ENCODE data around the gene GANC.

Gene GANC

DNA sequence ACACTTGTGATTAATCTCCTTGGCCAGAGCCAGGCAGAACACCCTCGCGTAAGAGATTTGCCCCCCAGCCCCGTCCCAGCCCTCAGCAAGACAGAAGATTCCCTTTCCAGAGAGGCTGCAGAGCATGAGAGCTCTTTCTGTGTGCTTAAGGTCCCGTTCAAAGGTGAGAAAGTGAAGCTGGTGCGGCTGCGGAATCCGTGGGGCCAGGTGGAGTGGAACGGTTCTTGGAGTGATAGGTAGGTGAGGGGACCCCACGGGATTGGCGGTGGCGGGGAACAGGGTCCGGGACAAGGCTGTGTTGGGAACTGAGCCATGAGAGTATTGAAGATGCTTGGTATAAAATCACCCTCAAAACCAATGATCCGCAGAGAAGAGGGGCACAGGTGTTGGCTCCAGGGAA lies 121.1 kb downstream of the GANC start:
- DNase-seq (ENCODE audit: low read depth in 2 of 2): no peak
- TF ChIP-seq, protein P1, sequence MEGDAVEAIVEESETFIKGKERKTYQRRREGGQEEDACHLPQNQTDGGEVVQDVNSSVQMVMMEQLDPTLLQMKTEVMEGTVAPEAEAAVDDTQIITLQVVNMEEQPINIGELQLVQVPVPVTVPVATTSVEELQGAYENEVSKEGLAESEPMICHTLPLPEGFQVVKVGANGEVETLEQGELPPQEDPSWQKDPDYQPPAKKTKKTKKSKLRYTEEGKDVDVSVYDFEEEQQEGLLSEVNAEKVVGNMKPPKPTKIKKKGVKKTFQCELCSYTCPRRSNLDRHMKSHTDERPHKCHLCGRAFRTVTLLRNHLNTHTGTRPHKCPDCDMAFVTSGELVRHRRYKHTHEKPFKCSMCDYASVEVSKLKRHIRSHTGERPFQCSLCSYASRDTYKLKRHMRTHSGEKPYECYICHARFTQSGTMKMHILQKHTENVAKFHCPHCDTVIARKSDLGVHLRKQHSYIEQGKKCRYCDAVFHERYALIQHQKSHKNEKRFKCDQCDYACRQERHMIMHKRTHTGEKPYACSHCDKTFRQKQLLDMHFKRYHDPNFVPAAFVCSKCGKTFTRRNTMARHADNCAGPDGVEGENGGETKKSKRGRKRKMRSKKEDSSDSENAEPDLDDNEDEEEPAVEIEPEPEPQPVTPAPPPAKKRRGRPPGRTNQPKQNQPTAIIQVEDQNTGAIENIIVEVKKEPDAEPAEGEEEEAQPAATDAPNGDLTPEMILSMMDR (IDR thresholded peaks at IDR 0.05; ENCODE audit: low read depth, low read length): no peak
- no peak overlapping the region for H3K4me3 ChIP-seq (replicated peaks in 1 of 2; ENCODE audit: low read depth in 2 of 2, low read length in 2 of 2)

DNA sequence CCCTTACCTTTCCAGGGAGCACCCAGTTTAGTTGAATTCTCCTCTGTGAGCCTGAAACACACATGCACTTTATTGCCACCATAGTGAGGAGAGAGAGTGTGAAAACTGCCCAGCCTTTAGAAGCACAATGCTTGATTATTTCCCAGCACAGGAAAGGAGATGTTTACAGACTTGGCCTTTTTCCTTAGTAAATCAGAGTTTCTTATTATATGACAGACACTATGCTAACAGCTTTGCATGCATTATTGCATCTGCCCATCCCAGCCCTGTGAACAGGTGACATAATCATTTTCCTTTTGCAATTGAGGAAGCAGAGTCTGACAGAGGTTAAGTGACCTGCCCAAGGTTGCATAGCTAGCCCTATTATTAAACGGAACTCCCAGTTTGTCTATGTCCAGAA lies 122.8 kb downstream of the GANC start:
- H3K4me3 ChIP-seq (replicated peaks in 1 of 2; ENCODE audit: low read depth in 2 of 2, low read length in 2 of 2): no peak overlapping the region
- no peak for DNase-seq (ENCODE audit: low read depth in 2 of 2)
- TF ChIP-seq, protein P1 (IDR thresholded peaks at IDR 0.05; ENCODE audit: low read depth, low read length): no peak

- H3K4me3 ChIP-seq (replicated peaks in 1 of 2; ENCODE audit: low read depth in 2 of 2, low read length in 2 of 2): no peak overlapping the region
- DNase-seq (ENCODE audit: low read depth in 2 of 2): no peak
- TF ChIP-seq, protein P1 (IDR thresholded peaks at IDR 0.05; ENCODE audit: low read depth, low read length): no peak
Observed at GRCh38 chr15:42401544-42402454, 128.8 kb downstream of the GANC start.

- TF ChIP-seq, protein P1 (IDR thresholded peaks at IDR 0.05; ENCODE audit: low read depth, low read length): no peak
- DNase-seq (ENCODE audit: low read depth in 2 of 2): no peak
Observed at GRCh38 chr15:42402455-42403205, 129.6 kb downstream of the GANC start.

DNA sequence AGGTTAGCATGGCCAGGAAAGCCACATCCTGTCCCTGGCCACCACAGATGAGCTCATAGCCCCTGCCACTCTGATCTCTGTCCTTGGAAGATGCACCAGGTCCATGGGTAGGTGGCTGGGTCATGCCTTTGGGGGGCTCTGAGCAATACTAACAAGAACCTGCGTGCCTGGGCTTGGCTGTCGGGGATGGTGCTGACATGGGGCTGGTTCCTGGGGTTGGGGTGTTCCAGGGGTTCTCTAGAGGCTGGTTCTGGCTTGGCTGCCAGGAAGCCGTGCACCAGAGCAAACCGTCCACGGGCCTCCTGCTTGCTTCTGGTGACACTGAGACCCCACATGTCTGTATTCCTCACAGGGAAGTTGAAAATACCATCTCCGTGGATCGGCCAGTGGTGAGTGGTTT lies 130.4 kb downstream of the GANC start:
- DNase-seq (ENCODE audit: low read depth in 2 of 2): no peak
- H3K4me3 ChIP-seq (replicated peaks in 1 of 2; ENCODE audit: low read depth in 2 of 2, low read length in 2 of 2): no peak overlapping the region
- TF ChIP-seq, protein P1 (IDR thresholded peaks at IDR 0.05; ENCODE audit: low read depth, low read length): no peak

More at GRCh38 chr15:42402455-42403205, 129.6 kb downstream of the GANC start:
- H3K4me3 ChIP-seq (replicated peaks in 1 of 2; ENCODE audit: low read depth in 2 of 2, low read length in 2 of 2): no peak overlapping the region

DNA sequence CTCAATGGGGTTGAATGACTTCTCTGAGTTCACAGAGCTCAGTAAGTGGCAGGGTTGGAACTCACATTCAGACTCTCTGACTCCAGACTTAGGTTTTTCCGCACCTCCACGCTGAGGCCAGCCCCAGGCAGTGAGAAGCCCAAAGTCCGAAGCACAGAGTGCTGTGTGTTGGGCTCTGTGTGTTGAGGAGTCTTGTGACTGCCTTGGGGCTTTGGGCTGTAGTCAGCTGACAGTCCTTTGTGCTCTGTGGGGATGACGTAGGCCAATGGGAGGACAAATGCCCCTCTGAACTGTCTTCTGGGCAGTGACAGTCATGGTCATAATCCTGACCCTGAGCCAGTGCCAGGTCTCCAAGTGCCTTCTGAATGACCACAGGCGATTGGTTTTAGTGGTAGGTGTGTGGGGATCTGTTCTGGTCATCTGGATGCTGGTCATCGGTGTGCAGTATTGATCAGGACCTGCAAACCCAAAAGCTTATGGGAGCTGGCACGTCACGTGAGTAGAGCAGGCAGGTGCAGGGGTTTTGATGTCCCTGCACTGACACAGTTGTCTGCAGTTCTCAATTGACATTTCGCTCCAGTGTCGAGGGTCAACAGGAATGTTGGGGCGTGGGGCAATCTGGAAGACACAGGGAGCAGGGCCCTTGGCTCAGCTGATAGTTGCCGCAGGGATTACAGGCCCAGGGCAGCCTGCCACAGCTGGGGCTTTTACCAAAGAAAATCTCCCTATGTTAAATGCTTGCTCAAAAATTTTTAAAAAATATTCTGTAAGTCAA lies 131.6 kb downstream of the GANC start:
- TF ChIP-seq, protein P1 (IDR thresholded peaks at IDR 0.05; ENCODE audit: low read depth, low read length): no peak
- H3K4me3 ChIP-seq (replicated peaks in 1 of 2; ENCODE audit: low read depth in 2 of 2, low read length in 2 of 2): no peak overlapping the region
- no peak for DNase-seq (ENCODE audit: low read depth in 2 of 2)
